ENCODE results near the gene GRM7.

GRCh38 chr3:7106635-7107034 is 245.7 kb downstream of the GRM7 start:
- TF ChIP-seq CTCF (IDR thresholded peaks at IDR 0.05) (no peak), POLR2A (IDR thresholded peaks at IDR 0.05) (no peak)
